ENCODE measurements around the gene SNX18. TPM values are rescaled to one million over a fixed set of nuclear protein-coding genes. Genes with fewer than 3 reads are reported as not detected.
A peak's percentile ranks its signal among the peaks of the same experiment; 100 is the strongest.

The SNX18 gene
- total and polyA plus RNA-seq, 4 donors = 5.5 to 43.4 (median 35.0) TPM

DNA sequence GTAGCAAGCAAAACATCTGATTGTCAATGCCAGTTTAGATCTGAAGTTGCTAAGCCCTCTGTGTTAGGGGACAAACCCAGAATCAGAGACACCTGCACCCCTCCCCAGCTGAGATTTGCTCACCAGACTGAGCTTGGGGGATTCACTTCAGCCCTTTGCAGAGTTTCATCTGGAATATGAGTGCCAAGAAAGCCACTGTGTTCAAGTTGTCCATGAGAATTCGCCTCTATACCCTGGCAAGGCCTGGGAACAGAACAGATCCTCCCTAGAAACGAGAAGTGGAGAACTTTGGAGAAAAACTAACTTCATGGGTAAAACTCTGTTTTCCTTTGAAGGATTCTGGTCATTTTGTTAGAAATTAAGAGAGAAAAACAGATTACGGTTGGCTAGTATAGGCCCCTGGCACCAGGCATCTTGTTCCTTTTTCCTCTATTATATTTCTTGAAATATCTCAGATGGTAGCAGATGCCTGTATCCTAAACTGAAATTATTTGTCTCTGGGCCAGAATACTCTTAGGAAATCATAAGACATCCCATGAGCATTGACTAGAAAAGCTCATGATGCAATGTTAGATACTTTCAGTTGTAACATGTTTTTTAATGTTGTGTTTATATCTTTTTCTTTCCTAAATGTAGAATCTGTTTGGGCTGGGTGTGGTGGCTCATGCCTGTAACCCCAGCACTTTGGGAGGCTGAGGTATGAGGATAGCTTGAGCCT, 64.4 kb downstream of the SNX18 start:
- Histone ChIP-seq H3K4me1 (ENCODE audit: control insufficient read depth in 5 of 5, insufficient read depth in 5 of 5, low read length in 5 of 5) (peaks cover 0 to 11% (median 4%) of the 10 kb centered on the region in 5 donors), H3K9ac (ENCODE audit: insufficient read depth in 1 of 2, low read length in 2 of 2) (no peak overlapping the region), H3K27ac (ENCODE audit: low read depth in 1 of 2, low read length in 1 of 2) (peak overlapping the region in 1 of 2 donors; percentile 15), H3K9me3 (ENCODE audit: control insufficient read depth in 4 of 4, insufficient read depth in 3 of 4, low read length in 3 of 4) (peaks cover 0 to 3% (median under 1%) of the 10 kb centered on the region in 4 donors), H3K4me3 (no peak overlapping the region), H3K27me3 (ENCODE audit: control insufficient read depth in 3 of 3, insufficient read depth in 3 of 3, low read length in 2 of 3) (no peaks in the 10 kb centered on the region), H3K36me3 (ENCODE audit: control insufficient read depth in 4 of 4, insufficient read depth in 4 of 4, low read length in 4 of 4) (no peaks in the 10 kb centered on the region)
- WGBS, 2 donors = 76 to 79% methylated on average over 3 of the region's 3 CpGs
- TF ChIP-seq, protein P1, sequence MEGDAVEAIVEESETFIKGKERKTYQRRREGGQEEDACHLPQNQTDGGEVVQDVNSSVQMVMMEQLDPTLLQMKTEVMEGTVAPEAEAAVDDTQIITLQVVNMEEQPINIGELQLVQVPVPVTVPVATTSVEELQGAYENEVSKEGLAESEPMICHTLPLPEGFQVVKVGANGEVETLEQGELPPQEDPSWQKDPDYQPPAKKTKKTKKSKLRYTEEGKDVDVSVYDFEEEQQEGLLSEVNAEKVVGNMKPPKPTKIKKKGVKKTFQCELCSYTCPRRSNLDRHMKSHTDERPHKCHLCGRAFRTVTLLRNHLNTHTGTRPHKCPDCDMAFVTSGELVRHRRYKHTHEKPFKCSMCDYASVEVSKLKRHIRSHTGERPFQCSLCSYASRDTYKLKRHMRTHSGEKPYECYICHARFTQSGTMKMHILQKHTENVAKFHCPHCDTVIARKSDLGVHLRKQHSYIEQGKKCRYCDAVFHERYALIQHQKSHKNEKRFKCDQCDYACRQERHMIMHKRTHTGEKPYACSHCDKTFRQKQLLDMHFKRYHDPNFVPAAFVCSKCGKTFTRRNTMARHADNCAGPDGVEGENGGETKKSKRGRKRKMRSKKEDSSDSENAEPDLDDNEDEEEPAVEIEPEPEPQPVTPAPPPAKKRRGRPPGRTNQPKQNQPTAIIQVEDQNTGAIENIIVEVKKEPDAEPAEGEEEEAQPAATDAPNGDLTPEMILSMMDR (IDR thresholded peaks at IDR 0.05; ENCODE audit: control extremely low read depth, extremely low read depth) = no peak
- ATAC-seq (ENCODE audit: insufficient read depth, low FRiP score) = no peak
- peak in 2 of 3 donors; percentile 52 to 73 for DNase-seq

DNA sequence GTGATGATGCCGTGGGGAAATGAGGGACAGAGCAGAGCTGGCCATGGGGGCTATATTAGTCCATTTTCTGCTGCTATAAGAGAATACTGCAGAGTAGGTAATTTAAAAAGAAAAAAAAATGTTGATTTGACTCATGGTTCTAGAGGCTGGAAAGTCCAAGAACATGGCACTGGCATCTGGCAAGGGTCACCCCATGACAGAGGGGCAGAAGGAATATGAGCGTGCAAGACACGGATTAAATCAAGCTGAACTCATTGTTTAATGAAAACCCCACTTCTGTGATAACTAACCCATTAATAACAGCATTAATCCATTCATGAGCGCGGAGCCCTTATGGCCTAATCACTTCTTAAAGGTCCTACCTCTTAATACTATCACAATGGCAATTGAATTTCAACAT, 68.8 kb downstream of the SNX18 start:
- TF ChIP-seq, protein P1 (IDR thresholded peaks at IDR 0.05; ENCODE audit: control extremely low read depth, extremely low read depth) = no peak
- Histone ChIP-seq H3K27ac (ENCODE audit: low read depth in 1 of 2, low read length in 1 of 2) (no peak overlapping the region), H3K9me3 (ENCODE audit: control insufficient read depth in 4 of 4, insufficient read depth in 3 of 4, low read length in 3 of 4) (peaks cover 0 to 3% (median under 1%) of the 10 kb centered on the region in 4 donors), H3K4me3 (no peak overlapping the region), H3K27me3 (ENCODE audit: control insufficient read depth in 3 of 3, insufficient read depth in 3 of 3, low read length in 2 of 3) (no peaks in the 10 kb centered on the region), H3K4me1 (ENCODE audit: control insufficient read depth in 5 of 5, insufficient read depth in 5 of 5, low read length in 5 of 5) (peaks cover 0 to 8% (median 4%) of the 10 kb centered on the region in 5 donors), H3K36me3 (ENCODE audit: control insufficient read depth in 4 of 4, insufficient read depth in 4 of 4, low read length in 4 of 4) (no peaks in the 10 kb centered on the region), H3K9ac (ENCODE audit: insufficient read depth in 1 of 2, low read length in 2 of 2) (no peak overlapping the region)
- whole genome bisulfite sequencing, 2 donors = 96 to 98% methylated on average over 5 of the region's 5 CpGs
- DNase-seq (no peak), ATAC-seq (ENCODE audit: insufficient read depth, low FRiP score) (no peak)

DNA sequence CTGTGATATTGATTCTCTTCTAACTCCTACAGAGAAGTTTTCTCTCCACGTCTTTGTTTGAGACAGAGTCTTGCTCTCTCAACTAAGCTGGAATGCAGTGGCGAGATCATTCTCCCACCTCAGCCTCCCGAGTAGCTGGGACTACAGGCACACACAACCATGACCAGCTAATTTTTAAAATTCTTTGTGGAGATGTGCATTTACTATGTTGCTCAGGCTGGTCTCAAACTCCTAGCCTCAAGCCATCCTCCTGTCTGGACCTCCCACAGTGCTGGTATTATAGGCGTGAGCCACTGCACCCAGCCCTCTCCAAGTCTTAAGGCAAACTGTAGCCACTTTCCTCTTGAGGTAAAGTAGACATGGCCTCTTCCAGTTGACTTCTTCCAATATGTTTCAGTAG, 72.2 kb downstream of the SNX18 start:
- no peaks in the 10 kb centered on the region for H3K4me1 ChIP-seq (ENCODE audit: control insufficient read depth in 5 of 5, insufficient read depth in 5 of 5, low read length in 5 of 5)
- whole genome bisulfite sequencing, 2 donors = 92 to 95% methylated on average over 4 of the region's 4 CpGs
- no peak overlapping the region for H3K4me3 ChIP-seq
- H3K27ac ChIP-seq (ENCODE audit: low read depth in 1 of 2, low read length in 1 of 2) = no peak overlapping the region
- H3K27me3 ChIP-seq (ENCODE audit: control insufficient read depth in 3 of 3, insufficient read depth in 3 of 3, low read length in 2 of 3) = no peaks in the 10 kb centered on the region
- no peak for DNase-seq
- no peak overlapping the region for H3K9ac ChIP-seq (ENCODE audit: insufficient read depth in 1 of 2, low read length in 2 of 2)
- no peak for ATAC-seq (ENCODE audit: insufficient read depth, low FRiP score)
- TF ChIP-seq, protein P1 (IDR thresholded peaks at IDR 0.05; ENCODE audit: control extremely low read depth, extremely low read depth) = no peak
- H3K36me3 ChIP-seq (ENCODE audit: control insufficient read depth in 4 of 4, insufficient read depth in 4 of 4, low read length in 4 of 4) = no peaks in the 10 kb centered on the region
- H3K9me3 ChIP-seq (ENCODE audit: control insufficient read depth in 4 of 4, insufficient read depth in 3 of 4, low read length in 3 of 4) = peaks cover 0 to 3% (median under 1%) of the 10 kb centered on the region in 4 donors
